H1 (cell line): Measurements from ENCODE around the gene POLD4.

Experiments used
- ATF3 ChIP-seq: IDR thresholded peaks from 2 replicates; pipeline ENCODE4 v1.6.1; 2011; ENCODE audit warnings: low read depth, mild to moderate bottlenecking, low read length; ENCODE audit not compliant: insufficient read depth
- BACH1 ChIP-seq: IDR thresholded peaks from 2 replicates; pipeline ENCODE4 v1.6.1; 2012; ENCODE audit warnings: low read length, improper control_type of control experiment
- CREB1 ChIP-seq: IDR thresholded peaks from 2 replicates; pipeline ENCODE4 v1.6.1; 2012; ENCODE audit warnings: inconsistent platforms
- E2F6 ChIP-seq: IDR thresholded peaks from 2 replicates; pipeline ENCODE4 v1.6.1; 2012; ENCODE audit warnings: inconsistent platforms
- HDAC2 ChIP-seq, 2 experiments: fragments of 300-600 bp in 1 of 2; sonication (generic) in 1 of 2; IDR thresholded peaks; 2 replicates each; pipeline ENCODE4 v1.6.1; 2011 to 2012; ENCODE audit warnings: low read depth in 2 of 2, low read length in 2 of 2, mild to moderate bottlenecking in 2 of 2, moderate library complexity in 2 of 2, borderline replicate concordance in 1 of 2, inconsistent platforms in 1 of 2
- POLR2A ChIP-seq, 2 experiments: IDR thresholded peaks; 1 replicate in 1 of 2; 2 replicates in 1 of 2; pipeline ENCODE4 v1.6.1; 2011; ENCODE audit warnings: low read depth in 2 of 2, low read length in 2 of 2, mild to moderate bottlenecking in 2 of 2; ENCODE audit errors: control extremely low read depth in 1 of 2
- POLR2AphosphoS5 ChIP-seq: IDR thresholded peaks from 2 replicates; pipeline ENCODE4 v1.6.1; 2011; ENCODE audit warnings: low read depth, low read length
- ZNF274 ChIP-seq: IDR thresholded peaks from 2 replicates; pipeline ENCODE4 v1.7.0; 2012; ENCODE audit warnings: low read length, borderline replicate concordance; ENCODE audit errors: extremely low read depth
- TF ChIP-seq, protein P1 (sequence below), 3 experiments: IDR thresholded peaks; 1 replicate in 2 of 3; 2 replicates in 1 of 3; pipeline versions ENCODE4 v1.5.1 to v1.6.1; 2011; ENCODE audit warnings: low read length in 3 of 3, mild to moderate bottlenecking in 3 of 3, inconsistent platforms in 2 of 3, low read depth in 1 of 3, moderate library complexity in 1 of 3; ENCODE audit not compliant: insufficient read depth in 1 of 3; ENCODE audit errors: control extremely low read depth in 1 of 3

- TF ChIP-seq, protein P1, sequence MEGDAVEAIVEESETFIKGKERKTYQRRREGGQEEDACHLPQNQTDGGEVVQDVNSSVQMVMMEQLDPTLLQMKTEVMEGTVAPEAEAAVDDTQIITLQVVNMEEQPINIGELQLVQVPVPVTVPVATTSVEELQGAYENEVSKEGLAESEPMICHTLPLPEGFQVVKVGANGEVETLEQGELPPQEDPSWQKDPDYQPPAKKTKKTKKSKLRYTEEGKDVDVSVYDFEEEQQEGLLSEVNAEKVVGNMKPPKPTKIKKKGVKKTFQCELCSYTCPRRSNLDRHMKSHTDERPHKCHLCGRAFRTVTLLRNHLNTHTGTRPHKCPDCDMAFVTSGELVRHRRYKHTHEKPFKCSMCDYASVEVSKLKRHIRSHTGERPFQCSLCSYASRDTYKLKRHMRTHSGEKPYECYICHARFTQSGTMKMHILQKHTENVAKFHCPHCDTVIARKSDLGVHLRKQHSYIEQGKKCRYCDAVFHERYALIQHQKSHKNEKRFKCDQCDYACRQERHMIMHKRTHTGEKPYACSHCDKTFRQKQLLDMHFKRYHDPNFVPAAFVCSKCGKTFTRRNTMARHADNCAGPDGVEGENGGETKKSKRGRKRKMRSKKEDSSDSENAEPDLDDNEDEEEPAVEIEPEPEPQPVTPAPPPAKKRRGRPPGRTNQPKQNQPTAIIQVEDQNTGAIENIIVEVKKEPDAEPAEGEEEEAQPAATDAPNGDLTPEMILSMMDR (IDR thresholded peaks at IDR 0.05; ENCODE audit: control extremely low read depth in 1 of 3, insufficient read depth in 1 of 3, low read depth in 1 of 3, low read length in 3 of 3): peak; percentile 89 to 93 (median 92)
- no peak for TF ChIP-seq ZNF274
- no peak for TF ChIP-seq POLR2AphosphoS5
- TF ChIP-seq CREB1: peak; percentile 27; the same call in 1 of the 2 replicates
- TF ChIP-seq POLR2A (IDR thresholded peaks at IDR 0.05; ENCODE audit: control extremely low read depth in 1 of 2, low read depth in 2 of 2, low read length in 2 of 2): no peak; a peak in 2 of 3 replicates
- TF ChIP-seq HDAC2 (IDR thresholded peaks at IDR 0.05; ENCODE audit: borderline replicate concordance in 1 of 2, low read depth in 2 of 2, low read length in 2 of 2): 0 out of 4 replicates have a peak, but pooled peaks of 1 of the 2 experiments have one; percentile 3
- 0 out of 2 replicates have a peak, but pooled peaks have one; percentile 13 for TF ChIP-seq BACH1
- peak; percentile 27; the same call in 1 of the 2 replicates for TF ChIP-seq E2F6
- peak; percentile 62; the same call in 1 of the 2 replicates for TF ChIP-seq ATF3
These were observed 36.0 kb downstream of the POLD4 start for GRCh38 chr11:67317205-67317887.
